Activated CD8-positive, alpha-beta memory T cell treated with anti-CD3 and anti-CD28 coated beads for 24 hours (primary cell): ENCODE data around the gene ZC3H7B.

Experiments
- DNase-seq: peaks from one replicate; pipeline ENCODE4 v3.0.0-alpha.2; 2020

The ZC3H7B gene

DNA sequence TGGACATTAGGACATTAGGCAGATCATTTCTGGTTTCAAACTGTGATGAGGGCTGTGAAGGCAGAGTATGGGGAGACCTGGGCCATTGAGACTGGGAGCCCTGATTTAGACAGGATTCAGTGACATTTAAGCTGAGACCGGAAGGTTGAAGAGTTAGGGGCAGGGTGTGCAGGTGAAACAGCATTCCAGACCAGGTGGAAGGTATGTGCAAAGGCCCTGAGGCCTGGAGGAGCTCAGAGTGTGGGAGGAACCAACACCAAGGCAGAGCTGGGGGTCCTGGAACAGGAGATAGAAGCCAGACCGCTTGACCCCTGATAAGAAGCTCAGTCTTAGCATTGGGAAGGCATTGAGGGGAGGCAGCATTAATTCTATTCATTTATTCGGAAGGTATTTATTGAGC lies 32.5 kb downstream of the ZC3H7B start:
- DNase-seq, result no peak

DNA sequence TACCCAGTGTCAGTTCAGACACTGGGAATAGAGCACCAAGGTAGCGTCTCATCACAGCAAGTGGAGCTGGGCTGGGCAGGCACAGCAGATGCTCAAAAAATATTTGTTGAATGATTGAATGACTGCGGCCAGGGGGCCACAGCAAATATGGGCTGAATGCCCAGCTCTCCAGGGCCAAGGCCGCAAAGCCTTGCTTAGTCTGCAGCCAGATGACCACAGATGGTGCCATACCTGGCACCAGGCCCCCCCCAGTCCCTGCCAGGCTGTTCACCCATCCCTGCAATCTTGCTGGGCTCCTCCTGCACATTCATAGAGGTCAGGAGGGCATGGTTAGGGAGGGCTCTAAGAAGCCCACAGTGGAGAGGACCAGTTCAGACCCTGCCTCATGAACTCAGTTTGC lies 32.9 kb downstream of the ZC3H7B start:
- DNase-seq, result no peak

DNA sequence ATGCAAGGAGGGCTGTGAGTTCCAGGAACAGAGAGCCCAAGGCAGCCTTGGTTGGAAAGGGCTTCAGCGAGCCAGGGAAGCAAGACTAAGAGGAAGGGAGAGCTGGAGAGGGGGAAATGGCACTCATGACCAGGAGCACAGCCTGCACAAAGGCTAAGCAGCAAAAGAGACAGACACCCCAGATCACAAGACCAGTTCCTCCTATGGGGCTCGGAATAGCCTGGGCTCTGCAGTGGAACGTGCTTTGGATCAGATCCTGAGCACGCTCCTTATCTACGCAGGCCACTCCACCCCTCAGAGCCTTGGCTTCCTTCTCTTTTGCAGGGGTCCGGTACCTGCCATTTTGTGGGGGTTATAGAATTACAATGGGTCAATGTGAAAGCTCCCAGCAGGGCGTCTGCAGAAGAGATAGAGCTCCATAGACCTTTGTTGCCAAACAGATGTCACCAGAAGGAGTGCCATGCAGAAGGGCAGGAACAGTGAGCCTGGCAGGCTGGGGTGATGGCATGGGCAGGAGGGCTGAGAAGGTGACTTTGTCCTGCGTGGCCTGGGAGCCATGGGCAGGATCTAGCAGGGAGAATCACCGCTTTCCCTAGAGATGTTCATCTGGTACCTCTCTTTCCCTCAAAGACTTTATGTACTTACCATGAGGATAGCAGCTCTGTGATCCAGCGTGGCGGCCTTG lies 33.8 kb downstream of the ZC3H7B start:
- DNase-seq, result no peak

DNA sequence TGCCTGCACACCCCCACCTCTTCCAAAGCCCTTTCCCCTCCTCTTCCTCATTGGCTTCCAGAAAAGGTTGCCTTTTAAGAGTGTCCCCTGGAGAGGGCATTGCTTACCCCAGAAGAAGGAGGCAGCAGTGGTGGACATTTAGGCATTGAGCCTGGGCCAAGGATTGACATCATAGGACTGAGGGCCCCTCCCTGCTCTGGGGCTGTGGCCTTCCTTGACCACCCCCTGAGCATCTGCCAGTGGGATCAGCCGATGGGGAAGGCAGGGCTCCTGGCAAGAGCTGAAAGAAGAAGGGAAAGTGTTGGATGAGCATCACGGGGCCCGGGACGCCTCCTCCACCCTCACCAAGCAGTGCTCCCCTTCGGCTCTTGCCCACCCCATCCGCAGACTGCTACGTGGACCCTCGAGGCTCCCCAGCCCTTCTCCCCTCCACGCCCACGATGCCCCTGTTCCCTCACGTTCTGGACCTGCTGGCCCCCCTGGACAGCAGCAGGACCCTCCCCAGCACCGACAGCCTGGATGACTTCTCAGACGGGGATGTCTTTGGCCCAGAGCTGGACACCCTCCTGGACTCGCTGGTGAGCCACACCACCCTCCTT lies 37.4 kb downstream of the ZC3H7B start:
- no peak for DNase-seq

DNA sequence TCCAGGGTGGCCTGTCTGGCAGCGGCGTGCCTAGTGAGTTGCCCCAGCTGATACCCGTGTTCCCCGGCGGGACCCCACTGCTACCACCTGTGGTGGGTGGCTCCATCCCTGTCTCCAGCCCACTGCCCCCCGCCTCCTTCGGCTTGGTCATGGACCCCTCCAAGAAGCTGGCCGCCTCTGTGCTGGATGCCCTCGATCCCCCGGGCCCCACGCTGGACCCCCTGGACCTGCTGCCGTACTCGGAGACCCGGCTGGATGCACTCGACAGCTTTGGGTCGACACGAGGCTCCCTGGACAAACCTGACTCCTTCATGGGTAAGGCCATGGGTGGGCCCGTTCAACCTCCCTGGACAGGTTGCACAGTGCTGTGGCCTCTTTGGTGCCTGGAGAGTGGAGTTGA lies 38.5 kb downstream of the ZC3H7B start:
- DNase-seq, result no peak

DNA sequence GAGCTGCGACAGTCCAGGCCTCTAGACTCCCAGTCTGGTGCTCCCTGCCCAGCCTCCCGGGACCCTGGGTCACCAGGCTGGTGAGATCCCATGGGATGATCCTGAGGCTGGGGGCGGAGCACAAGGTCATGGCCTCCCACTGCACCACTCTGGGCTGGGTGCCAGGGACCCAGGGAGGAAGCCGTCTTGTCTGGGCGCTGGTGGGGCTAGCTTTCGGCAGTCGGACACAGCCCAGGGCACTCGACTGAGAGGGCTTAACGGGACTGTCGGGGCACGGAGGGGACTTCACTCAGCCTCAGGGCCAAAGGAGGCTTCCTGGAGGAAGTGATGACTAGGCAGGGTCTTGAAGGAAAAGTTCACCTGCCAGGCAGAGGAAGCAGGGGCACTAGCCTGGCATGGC lies 39.0 kb downstream of the ZC3H7B start:
- no peak for DNase-seq

DNA sequence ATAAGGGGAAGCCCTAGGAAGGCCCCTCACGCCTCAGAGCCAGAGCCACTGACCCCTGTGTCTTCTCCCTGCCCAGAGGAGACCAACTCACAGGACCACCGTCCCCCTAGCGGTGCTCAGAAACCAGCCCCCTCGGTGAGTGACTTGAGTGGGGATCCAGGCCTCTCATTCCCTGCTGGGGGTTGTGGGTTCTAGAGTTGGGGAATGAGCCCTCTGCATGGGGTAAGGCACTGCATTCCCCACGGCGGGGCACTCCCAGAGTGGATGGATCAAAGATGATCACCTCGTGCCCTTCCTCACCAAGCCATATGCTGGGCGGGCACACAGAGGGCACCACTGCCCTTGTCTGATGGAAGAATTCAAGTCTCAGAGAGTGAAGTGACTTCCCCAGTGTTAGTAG lies 39.7 kb downstream of the ZC3H7B start:
- no peak for DNase-seq

DNA sequence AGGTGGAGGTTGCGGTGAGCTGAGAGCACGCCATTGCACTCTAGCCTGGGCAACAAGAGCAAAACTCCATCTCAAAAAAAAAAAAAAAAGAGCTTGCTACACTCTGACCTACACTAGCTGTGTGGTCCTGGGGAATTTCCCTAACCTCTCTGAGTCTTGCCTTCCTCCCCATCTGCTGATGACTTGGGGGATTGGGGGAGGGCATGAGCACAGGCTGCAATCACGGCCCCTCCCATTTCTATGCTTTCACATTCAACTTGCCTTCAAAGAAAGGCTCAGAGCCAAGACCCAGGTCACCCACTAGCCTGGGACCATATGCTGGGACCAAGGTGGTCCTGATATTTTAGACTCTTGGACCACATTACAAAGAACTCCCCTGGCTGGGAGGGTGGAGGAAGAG lies 40.7 kb downstream of the ZC3H7B start:
- no peak for DNase-seq

DNA sequence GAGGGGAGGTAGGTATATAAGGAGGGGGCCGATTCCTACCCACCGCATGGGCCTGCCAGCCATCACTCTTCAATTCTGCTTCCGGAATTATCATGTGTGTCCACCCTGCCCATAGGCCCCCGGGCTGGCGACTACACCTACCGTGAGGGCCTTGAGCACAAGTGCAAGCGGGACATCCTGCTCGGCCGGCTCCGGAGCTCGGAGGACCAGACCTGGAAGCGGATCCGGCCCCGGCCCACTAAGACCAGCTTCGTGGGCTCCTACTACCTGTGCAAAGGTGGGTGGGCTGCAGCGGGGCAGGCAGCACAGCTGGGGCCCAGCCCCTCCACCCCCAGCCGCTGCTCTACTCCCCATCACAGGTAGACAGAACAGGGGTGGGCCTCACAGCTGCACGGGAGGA lies 42.0 kb downstream of the ZC3H7B start:
- no peak for DNase-seq

DNA sequence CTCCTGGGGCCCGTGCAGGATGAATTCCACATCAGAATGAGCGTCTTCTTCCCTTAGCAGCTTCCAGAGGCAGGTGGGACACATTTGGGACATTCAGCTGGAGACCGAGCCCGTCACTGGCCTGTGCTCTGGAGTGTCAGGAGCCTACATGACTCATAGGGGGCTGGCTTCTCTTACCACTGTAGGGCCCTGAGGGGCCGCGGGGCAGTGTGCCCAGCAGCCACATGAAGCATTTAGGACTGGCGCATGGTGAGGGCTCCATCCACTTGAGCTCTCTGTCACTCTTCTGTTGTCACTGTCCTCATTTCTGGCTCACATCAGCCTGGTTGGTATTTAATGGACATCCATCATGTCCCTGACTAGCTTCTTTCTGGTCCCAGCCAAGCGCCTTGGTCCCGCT lies 42.4 kb downstream of the ZC3H7B start:
- DNase-seq, result no peak

DNA sequence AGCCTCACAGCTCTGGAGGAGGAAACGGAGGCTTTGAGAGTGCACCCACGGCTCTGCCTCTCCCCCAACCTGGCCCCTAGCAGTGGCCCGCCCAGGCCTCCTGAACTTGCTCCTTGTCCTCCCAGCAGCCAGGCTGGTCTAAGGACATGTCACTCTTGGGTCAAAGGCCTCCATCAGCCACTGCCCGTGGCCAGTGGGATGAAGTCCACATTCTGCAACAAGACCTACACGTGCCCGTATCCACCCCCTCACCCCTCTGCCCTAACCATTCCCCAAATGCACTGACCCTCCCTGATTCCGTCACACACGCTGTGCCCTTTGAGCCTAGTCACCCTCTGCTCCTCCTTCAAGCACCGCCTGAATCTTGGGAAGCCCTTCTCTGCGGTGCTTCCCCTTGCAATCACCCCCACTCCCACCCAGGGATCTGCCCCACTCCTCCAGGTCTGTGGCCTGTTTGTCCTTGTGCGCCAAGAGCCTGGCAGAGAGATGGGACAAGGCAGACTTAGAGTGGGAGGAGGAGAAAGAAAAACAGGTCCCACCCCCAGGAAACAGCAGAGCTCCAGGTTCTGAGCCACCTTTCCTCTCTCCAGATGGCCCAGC lies 43.0 kb downstream of the ZC3H7B start:
- no peak for DNase-seq

DNA sequence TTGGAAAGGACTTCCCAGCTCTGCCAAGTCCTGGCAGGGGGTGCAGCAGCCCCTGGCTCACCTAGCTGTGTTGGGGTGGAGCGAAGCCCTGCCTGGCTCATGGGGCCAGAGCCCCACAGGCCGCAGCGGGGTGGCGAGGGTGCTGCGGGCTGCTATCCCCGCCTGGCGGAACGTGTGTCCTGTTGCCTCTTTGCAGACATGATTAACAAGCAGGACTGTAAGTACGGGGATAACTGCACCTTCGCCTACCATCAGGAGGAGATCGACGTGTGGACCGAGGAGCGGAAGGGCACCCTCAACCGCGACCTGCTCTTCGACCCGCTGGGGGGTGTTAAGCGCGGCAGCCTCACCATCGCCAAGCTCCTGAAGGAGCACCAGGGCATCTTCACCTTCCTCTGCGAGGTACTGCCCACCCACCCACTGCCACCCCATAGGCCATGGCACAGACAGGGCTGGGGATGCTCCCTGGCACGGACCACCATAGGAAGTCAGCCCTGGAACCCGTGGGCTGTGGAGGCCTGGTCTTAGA lies 44.5 kb downstream of the ZC3H7B start:
- no peak for DNase-seq

DNA sequence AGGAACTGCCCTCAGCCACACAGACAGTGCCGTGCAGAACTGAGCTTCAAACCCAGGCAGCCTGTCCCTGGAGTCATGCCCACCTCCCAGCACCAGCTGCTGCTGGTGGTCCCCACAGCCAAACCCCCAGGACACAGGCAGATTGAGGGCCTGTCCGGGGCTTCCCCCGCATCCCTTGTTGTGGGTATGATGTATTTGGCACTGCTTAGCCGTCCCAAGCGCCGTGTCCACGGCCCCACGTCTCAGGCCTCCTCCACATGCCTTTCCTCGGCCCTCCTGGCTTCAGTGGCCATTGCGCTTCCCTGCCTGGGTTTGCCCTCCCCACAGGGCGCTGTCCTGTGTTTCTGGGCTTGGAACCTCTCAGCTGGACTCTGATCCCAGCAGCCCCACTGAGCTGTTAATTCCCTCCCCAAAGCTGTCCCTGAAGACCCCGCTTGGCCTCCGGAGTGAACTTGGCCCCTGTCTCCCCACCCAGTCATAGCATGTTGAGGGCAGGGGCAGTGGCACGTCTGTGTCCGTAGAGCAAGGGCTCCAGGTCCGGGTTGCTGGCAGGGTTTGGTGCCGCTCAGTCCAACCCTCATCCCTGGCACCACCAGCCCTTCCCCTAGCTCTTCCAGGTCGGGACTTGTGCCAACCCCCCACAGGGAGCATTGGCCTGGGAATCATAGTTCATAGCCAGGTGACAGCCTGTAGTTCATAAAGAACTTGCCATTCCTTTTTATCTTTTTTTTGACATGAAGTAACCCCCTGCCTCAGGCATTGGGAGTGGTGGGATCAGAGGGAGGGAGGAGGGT lies 45.9 kb downstream of the ZC3H7B start:
- no peak for DNase-seq

DNA sequence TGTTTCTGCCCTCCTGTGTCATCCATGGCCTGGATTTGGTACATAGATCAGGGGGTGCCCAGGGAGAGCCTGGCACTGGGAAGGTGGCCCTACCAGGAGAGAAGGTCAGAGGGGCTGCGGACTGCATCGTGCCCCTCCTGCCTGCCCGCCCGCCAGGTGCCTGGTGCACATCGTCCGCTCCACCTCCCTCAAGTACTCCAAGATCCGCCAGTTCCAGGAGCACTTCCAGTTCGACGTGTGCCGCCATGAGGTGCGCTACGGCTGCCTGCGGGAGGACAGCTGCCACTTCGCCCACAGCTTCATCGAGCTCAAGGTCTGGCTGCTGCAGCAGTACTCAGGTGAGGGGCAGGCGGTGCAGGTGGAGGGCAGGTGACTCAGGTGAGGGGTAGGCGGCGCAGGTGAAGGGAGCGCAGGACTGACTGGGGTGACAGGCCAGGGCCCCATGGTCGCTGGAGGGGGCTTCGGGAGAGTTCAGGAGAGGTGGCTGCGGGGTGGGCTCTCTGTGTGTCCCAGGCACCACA lies 47.7 kb downstream of the ZC3H7B start:
- no peak for DNase-seq

DNA sequence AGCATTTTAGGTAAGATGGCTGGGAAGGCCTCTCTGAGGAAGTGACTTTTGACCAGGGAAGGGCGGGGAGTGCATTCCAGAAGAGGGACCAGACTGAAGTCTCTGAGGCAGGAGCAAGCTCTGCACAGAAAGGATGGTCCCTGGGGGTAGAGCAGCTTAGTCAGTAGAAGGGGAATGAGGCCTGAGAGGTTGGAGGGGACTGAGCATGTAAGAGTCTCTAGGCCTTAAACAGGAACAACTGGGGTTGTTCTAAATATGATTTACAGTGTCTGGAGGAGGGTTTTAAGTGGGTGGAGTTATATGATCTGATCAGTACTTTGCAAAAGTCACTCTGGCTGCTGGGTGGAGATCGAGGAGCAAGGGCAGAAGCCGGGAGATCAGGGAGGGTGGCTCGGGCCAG lies 48.8 kb downstream of the ZC3H7B start:
- DNase-seq, result no peak

DNA sequence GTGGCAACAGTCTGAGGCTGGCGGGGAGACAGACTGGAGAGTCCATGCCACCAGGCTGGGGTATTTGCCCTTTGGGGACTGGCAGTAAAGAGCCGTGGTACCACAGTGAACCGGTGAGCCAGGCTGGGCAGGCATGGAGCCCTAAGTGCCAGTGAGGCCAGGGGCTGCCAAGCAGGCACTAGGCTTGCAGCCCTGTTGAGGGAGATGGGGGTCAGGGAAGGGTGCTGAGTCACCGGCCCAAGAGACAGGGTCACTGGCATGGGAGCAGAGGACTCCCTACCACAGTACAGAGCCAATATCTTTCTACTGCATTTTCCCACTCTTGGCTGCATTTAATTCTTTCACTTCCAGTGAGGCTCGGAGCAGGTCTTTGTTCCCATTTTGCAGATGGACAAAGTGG lies 49.7 kb downstream of the ZC3H7B start:
- DNase-seq, result no peak

DNA sequence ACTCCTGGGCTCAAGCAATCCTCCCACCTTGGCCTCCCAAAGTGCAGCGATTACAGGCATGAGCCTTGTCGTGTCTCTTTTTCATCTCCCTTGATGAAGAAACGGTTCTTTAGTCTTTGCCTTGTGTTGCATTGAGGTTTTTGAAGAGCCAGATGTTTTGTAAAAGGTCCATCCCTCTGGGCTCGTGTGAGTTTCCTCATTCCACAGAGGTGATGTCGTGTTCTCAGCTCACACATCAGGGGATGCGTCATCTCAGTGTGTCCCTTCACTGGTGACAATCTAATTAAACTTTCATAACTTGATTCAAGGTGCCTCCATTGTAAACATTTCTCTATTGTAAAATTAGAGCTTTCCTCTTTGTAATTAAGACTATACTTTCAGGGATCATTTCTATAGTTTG lies 50.7 kb downstream of the ZC3H7B start:
- no peak for DNase-seq

DNA sequence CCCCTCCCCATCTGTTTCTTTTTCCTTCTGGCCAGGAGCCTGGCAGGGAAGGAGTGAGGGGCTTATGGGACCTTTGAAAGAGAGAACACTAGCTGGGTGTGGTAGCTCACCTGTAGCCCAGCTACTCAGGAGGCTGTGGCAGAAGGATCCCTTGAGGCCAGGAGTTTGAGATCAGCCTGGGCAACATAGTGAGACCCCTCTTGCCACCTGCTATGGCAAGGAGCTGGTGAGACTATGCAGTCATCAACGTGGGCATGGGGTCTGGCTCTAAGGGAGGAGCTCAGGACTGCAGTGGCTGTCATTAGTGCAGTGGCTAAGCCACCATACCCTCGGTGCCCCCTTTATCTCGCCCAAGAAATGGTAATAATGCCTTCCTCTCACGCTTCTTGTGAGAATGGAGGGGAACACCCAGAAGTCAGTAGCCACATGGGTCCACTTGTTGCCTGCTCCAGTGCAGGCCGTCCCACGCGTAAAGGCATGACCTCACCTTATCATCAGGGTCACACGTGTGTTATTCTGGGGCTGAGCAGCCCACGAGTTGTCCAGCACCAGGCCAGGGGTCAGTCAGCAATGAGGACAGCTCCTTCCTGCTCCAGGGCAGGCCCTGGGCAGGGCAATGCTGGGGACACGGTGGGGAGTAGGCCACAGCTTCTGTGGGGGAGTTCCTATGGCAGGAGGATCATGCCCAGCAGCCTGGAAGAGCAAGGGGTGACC lies 52.7 kb downstream of the ZC3H7B start:
- DNase-seq, result no peak

DNA sequence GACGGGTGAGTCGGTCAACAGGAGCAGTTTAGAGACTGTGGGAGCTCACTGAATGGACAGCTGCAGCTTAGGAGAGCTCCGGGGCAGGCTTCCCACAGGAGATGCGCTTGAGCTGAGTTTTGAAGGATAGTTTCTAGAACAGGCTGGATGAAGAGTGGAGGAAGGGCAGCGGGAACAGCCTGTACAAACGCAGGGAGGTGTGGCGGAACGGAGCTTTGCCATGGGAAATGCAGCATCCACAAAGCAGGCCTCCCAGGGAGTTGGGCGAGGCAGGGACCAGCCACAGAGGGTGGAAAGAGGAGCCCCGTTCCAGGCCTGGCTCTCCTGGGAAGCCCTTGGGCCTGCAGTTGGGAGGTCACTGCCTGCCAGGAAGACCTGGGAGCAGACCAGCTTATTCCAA lies 53.7 kb downstream of the ZC3H7B start:
- DNase-seq, result no peak

DNA sequence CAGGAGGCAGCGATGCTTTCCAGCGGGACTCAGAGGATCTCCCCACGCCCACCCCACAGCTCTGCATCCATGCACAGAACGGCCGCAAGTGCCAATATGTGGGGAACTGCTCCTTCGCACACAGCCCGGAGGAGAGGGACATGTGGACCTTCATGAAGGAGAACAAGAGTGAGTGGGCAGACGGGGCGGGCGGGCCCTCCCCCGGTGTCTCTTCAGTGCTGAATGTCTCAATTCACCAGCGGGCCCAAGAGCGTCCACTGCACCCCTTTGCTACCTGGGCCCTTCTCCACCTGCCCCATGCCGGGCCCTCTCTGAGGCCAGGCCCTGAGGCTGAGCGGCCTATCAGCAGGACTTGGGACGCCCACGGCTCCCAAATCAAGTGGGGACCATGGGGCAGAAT lies 54.6 kb downstream of the ZC3H7B start:
- DNase-seq, result no peak

DNA sequence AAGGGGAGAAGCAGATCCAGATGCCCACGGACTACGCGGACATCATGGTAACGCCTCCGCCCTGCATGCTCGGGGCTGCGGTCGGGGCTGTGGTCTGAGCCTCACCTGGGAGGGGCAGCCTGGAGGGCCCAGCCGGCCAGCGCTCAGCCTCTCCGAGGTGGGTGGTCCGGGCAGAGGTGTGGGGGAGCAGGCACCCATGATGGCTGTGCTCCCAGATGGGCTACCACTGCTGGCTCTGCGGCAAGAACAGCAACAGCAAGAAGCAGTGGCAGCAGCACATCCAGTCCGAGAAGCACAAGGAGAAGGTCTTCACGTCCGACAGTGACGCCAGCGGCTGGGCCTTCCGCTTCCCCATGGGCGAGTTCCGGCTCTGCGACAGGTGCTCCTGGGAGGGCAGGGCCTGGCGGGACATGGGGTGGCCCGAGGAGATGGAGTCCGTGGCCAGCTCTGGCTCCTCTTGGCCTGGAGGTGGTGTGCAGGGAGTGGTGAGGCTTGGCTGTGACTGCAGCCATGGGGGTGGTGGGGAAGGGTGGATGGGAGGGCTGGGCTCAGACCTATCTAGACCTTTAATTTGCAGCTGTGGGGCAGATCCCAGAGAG lies 55.2 kb downstream of the ZC3H7B start:
- no peak for DNase-seq

DNA sequence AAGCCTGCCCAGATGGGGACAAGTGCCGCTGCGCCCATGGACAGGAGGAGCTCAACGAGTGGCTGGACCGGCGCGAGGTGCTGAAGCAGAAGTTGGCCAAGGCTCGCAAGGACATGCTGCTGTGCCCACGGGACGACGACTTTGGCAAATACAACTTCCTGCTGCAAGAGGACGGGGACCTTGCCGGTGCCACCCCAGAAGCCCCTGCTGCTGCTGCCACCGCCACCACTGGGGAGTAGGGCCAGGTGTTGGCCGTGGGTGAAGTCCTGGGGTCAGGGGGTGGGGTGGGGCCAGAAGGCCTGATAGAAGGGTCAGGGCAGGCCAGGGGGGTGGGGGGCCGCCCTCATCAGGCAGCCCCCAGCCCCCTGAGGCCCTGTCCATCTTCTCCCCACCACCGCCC lies 55.9 kb downstream of the ZC3H7B start:
- DNase-seq, result no peak
